GM23248 (cell line): ENCODE results near the gene VASN.

ENCODE experiments used
- EZH2 ChIP-seq: fragments of 200-600 bp; sonication (generic); IDR thresholded peaks from 2 replicates; pipeline ENCODE4 v1.6.1; 2018; ENCODE audit warnings: antibody characterized with exemption, mild to moderate bottlenecking; ENCODE audit not compliant: insufficient read depth, poor library complexity, severe bottlenecking
- EZH2phosphoT487 ChIP-seq: fragments of 200-600 bp; sonication (generic); IDR thresholded peaks from 2 replicates; pipeline ENCODE4 v1.6.1; 2018; ENCODE audit warnings: antibody characterized with exemption, moderate library complexity, mild to moderate bottlenecking, low read depth; ENCODE audit not compliant: insufficient read depth

- TF ChIP-seq EZH2, result no peak
- TF ChIP-seq EZH2phosphoT487, result no peak
Measured at GRCh38 chr16:4393240-4393600, 21.6 kb downstream of the VASN start.
